HG03066 (cell line): ENCODE measurements around the gene GAD2.

Experiments
- ATAC-seq: cut with Tn5 transposase; IDR thresholded peaks from one replicate; pipeline ENCODE4 v1.9.1; 2021; ENCODE audit warnings: low read depth; ENCODE audit not compliant: unreplicated experiment

GAD2 gene

GRCh38 chr10:26221541-26221940 lies 5.0 kb downstream of the GAD2 start:
- ATAC-seq, result no peak

- no peak for ATAC-seq
Observed at GRCh38 chr10:26222563-26222962, 6.0 kb downstream of the GAD2 start.

- ATAC-seq, result no peak
Observed at GRCh38 chr10:26225322-26225721, 8.7 kb downstream of the GAD2 start.

- no peak for ATAC-seq
Observed at GRCh38 chr10:26227786-26228185, 11.2 kb downstream of the GAD2 start.

GRCh38 chr10:26232174-26232573 lies 15.6 kb downstream of the GAD2 start:
- ATAC-seq, result no peak

GRCh38 chr10:26235761-26236160 lies 19.2 kb downstream of the GAD2 start:
- ATAC-seq, result no peak

- no peak for ATAC-seq
Observed at GRCh38 chr10:26238378-26238777, 21.8 kb downstream of the GAD2 start.

- no peak for ATAC-seq
Observed at GRCh38 chr10:26242706-26243350, 26.3 kb downstream of the GAD2 start.

- no peak for ATAC-seq
Observed at GRCh38 chr10:26243351-26243720, 26.8 kb downstream of the GAD2 start.

GRCh38 chr10:26249681-26250080 lies 33.1 kb downstream of the GAD2 start:
- no peak for ATAC-seq

- no peak for ATAC-seq
Observed at GRCh38 chr10:26251925-26252324, 35.4 kb downstream of the GAD2 start.

- ATAC-seq, result no peak
Observed at GRCh38 chr10:26254616-26255015, 38.0 kb downstream of the GAD2 start.

- no peak for ATAC-seq
Observed at GRCh38 chr10:26259341-26259740, 42.8 kb downstream of the GAD2 start.

- no peak for ATAC-seq
Observed at GRCh38 chr10:26269754-26270153, 53.2 kb downstream of the GAD2 start.

GRCh38 chr10:26274391-26274790 lies 57.8 kb downstream of the GAD2 start:
- no peak for ATAC-seq

GRCh38 chr10:26278295-26278694 lies 61.7 kb downstream of the GAD2 start:
- ATAC-seq, result no peak

GRCh38 chr10:26290236-26290635 lies 73.7 kb downstream of the GAD2 start:
- no peak for ATAC-seq

- ATAC-seq, result no peak
Observed at GRCh38 chr10:26291721-26292480, 75.3 kb downstream of the GAD2 start.

GRCh38 chr10:26296360-26296759 lies 79.8 kb downstream of the GAD2 start:
- ATAC-seq, result no peak

GRCh38 chr10:26300001-26300400 lies 83.4 kb downstream of the GAD2 start:
- no peak for ATAC-seq

- no peak for ATAC-seq
Observed at GRCh38 chr10:26303366-26303765, 86.8 kb downstream of the GAD2 start.

- ATAC-seq, result no peak
Observed at GRCh38 chr10:26310361-26310760, 93.8 kb downstream of the GAD2 start.
